ENCODE data around the gene TULP3.

TULP3 gene

DNA sequence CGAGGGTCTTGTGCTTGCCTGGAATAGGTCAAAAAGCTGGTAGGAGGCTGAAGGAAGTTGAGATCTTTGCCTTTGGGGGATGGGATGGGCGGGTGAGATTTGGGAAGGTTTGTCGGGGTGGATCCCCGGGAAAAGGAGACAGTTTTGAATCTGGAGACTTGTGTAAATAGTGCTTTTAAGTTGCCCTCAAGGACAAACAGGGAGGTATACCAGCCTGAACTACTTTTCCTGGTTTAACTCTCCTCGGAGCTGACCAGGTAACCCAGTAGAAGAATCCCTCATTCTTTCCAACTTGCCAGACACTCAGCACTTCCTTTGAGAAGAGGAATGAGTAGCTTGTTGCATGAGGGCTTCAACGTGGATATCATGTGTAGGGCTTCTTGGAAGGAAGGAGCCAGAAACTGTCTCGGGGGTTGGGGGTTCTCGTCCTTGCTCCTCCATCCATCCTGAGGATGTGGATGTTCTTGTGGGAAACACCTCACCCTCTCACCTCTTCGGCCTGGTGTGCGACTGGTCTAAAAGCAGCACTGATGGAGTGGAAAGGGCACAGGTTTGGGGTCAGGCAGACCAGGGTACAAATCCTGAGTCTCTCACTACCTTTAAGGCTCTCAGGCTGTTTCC lies 70.4 kb downstream of the TULP3 start:
- no peak overlapping the region for H3K4me3 ChIP-seq (ENCODE audit: low read depth, low read length)
- TF ChIP-seq POLR2A (IDR thresholded peaks at IDR 0.05; ENCODE audit: extremely low read depth, insufficient read length) (no peak), MYC (IDR thresholded peaks at IDR 0.05; ENCODE audit: low read depth, low read length) (no peak)
- TF ChIP-seq, protein P1, sequence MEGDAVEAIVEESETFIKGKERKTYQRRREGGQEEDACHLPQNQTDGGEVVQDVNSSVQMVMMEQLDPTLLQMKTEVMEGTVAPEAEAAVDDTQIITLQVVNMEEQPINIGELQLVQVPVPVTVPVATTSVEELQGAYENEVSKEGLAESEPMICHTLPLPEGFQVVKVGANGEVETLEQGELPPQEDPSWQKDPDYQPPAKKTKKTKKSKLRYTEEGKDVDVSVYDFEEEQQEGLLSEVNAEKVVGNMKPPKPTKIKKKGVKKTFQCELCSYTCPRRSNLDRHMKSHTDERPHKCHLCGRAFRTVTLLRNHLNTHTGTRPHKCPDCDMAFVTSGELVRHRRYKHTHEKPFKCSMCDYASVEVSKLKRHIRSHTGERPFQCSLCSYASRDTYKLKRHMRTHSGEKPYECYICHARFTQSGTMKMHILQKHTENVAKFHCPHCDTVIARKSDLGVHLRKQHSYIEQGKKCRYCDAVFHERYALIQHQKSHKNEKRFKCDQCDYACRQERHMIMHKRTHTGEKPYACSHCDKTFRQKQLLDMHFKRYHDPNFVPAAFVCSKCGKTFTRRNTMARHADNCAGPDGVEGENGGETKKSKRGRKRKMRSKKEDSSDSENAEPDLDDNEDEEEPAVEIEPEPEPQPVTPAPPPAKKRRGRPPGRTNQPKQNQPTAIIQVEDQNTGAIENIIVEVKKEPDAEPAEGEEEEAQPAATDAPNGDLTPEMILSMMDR (IDR thresholded peaks at IDR 0.05; ENCODE audit: low read depth, low read length) = no peak
- TF ChIP-seq, protein P2, sequence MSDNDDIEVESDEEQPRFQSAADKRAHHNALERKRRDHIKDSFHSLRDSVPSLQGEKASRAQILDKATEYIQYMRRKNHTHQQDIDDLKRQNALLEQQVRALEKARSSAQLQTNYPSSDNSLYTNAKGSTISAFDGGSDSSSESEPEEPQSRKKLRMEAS (IDR thresholded peaks at IDR 0.05; ENCODE audit: low read depth, low read length) = no peak
- DNase-seq (ENCODE audit: low read depth) = no peak

DNA sequence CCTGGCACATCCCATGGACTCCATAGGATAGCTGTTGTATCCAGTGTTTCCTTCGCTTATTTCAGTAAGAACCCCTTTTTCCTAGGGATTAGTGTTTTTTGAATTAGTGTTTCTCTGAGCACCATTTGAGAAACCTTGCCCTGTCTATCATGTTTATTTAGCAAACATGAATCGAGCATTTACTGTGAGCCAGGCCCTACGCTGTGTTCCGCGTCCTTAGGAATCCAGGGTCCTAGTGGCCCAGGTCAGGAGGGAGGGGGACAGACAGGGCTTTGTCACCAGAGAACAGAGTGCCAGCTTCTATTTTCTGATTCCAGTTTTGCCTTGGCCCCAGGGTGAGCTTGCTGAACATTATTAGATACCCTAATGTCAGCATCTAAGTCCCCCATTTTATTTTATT lies 71.0 kb downstream of the TULP3 start:
- TF ChIP-seq, protein P1 (IDR thresholded peaks at IDR 0.05; ENCODE audit: low read depth, low read length) = no peak
- TF ChIP-seq POLR2A (IDR thresholded peaks at IDR 0.05; ENCODE audit: extremely low read depth, insufficient read length) (no peak), MYC (IDR thresholded peaks at IDR 0.05; ENCODE audit: low read depth, low read length) (no peak)
- TF ChIP-seq, protein P2 (IDR thresholded peaks at IDR 0.05; ENCODE audit: low read depth, low read length) = no peak
- H3K4me3 ChIP-seq (ENCODE audit: low read depth, low read length) = no peak overlapping the region
- DNase-seq (ENCODE audit: low read depth) = no peak

DNA sequence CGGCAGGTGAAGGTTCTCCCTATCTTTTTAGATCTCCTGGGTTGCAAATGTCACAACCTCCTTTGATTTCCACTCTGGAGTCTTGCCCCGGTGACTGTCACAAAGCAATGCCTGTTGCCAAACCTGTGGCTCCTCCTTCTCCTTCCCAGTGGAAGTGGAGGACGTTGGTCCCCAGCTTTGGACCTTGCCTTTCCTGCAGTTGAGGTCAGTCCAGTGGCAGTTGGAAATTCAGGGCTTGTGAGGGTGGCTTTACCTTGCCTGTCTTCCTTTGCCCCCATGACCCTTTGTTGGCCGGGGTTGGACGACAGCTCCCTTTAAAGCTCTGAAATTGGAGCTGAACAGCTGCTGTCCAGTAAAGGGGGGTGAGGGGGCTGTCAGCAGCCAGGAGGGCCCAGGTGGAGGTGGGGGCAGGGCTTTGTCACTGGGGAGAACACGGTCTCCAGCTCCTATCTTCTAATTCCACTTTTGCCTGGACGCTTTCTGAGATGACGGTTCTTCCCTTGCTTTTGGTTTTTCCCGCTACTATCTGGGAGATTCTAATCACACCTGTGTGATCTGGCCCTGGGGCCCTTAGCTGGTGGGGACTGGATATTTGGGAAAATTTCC lies 72.6 kb downstream of the TULP3 start:
- TF ChIP-seq, protein P2 (IDR thresholded peaks at IDR 0.05; ENCODE audit: low read depth, low read length) = no peak
- TF ChIP-seq POLR2A (IDR thresholded peaks at IDR 0.05; ENCODE audit: extremely low read depth, insufficient read length) (no peak), MYC (IDR thresholded peaks at IDR 0.05; ENCODE audit: low read depth, low read length) (no peak)
- TF ChIP-seq, protein P1 (IDR thresholded peaks at IDR 0.05; ENCODE audit: low read depth, low read length) = no peak
- H3K4me3 ChIP-seq (ENCODE audit: low read depth, low read length) = no peak overlapping the region
- DNase-seq (ENCODE audit: low read depth) = no peak

- H3K4me3 ChIP-seq (ENCODE audit: low read depth, low read length) = no peak overlapping the region
- DNase-seq (ENCODE audit: low read depth) = peak; percentile 33
- TF ChIP-seq, protein P1 (IDR thresholded peaks at IDR 0.05; ENCODE audit: low read depth, low read length) = no peak
- TF ChIP-seq, protein P2 (IDR thresholded peaks at IDR 0.05; ENCODE audit: low read depth, low read length) = no peak
- TF ChIP-seq POLR2A (IDR thresholded peaks at IDR 0.05; ENCODE audit: extremely low read depth, insufficient read length) (no peak), MYC (IDR thresholded peaks at IDR 0.05; ENCODE audit: low read depth, low read length) (no peak)
Measured at GRCh38 chr12:2963760-2964292, 73.1 kb downstream of the TULP3 start.

- H3K4me3 ChIP-seq (ENCODE audit: low read depth, low read length) = no peak overlapping the region
- TF ChIP-seq POLR2A (IDR thresholded peaks at IDR 0.05; ENCODE audit: extremely low read depth, insufficient read length) (no peak), MYC (IDR thresholded peaks at IDR 0.05; ENCODE audit: low read depth, low read length) (no peak)
- TF ChIP-seq, protein P1 (IDR thresholded peaks at IDR 0.05; ENCODE audit: low read depth, low read length) = no peak
- TF ChIP-seq, protein P2 (IDR thresholded peaks at IDR 0.05; ENCODE audit: low read depth, low read length) = no peak
- DNase-seq (ENCODE audit: low read depth) = no peak
Measured at GRCh38 chr12:2967651-2968050, 77.0 kb downstream of the TULP3 start.

Data from NB4 (cell line).